Coronary artery (tissue), 2 donors: ENCODE data around the gene BACH2.

Experiments used
- DNase-seq: peaks from one replicate; pipeline ENCODE4 v3.0.0-alpha.2; 2017; ENCODE audit warnings: low spot score
- H3K27ac ChIP-seq, 2 donors: fragments of 200-600 bp; sonication (generic); one replicate each; pipeline ENCODE4 v1.5.1; 2016 to 2019
- H3K4me3 ChIP-seq: fragments of 200-600 bp; sonication (generic); 2 replicates; pipeline ENCODE4 v1.5.1; 2016; ENCODE audit warnings: mild to moderate bottlenecking, moderate library complexity
- TF ChIP-seq, protein P1 (sequence below): fragments of 200-600 bp; sonication (generic); IDR thresholded peaks from one replicate; pipeline ENCODE4 v1.5.1; 2019; ENCODE audit warnings: antibody characterized with exemption

Gene BACH2

DNA sequence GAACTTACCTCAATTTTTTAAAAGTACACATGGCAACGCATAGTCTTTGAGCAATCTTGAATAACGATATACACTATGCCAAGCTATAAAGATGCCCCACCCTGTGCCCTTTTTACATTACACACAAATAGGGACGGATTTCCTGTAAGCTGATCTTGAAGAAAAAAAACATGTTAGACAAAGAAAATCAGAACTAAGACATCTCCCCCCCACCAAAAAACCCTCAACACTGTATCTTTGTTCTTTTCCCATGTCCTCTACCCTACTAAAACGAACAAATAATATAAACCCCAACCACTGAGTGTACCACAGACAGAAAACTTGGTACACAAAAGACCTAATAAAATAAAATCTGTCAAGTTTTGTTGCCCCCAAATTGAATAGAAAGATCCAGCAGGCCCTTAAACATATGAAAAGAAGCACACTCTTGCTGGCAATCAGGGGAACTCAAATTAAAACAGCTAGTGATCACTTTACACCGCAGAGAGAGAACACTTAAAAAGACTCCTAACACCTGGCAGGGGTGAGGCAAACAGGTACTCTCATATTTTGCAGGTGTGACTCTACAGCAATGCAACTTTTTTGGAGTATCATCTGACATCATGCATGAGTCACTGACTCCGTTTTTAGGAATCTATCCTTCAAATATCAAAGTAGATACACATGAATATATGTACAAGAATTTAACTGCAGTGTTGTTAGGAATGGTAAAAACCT, 29.6 kb downstream of the BACH2 start:
- TF ChIP-seq, protein P1, sequence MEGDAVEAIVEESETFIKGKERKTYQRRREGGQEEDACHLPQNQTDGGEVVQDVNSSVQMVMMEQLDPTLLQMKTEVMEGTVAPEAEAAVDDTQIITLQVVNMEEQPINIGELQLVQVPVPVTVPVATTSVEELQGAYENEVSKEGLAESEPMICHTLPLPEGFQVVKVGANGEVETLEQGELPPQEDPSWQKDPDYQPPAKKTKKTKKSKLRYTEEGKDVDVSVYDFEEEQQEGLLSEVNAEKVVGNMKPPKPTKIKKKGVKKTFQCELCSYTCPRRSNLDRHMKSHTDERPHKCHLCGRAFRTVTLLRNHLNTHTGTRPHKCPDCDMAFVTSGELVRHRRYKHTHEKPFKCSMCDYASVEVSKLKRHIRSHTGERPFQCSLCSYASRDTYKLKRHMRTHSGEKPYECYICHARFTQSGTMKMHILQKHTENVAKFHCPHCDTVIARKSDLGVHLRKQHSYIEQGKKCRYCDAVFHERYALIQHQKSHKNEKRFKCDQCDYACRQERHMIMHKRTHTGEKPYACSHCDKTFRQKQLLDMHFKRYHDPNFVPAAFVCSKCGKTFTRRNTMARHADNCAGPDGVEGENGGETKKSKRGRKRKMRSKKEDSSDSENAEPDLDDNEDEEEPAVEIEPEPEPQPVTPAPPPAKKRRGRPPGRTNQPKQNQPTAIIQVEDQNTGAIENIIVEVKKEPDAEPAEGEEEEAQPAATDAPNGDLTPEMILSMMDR, result no peak
- DNase-seq, result no peak
- H3K4me3 ChIP-seq, result no peak overlapping the region
- no peak overlapping the region for H3K27ac ChIP-seq

DNA sequence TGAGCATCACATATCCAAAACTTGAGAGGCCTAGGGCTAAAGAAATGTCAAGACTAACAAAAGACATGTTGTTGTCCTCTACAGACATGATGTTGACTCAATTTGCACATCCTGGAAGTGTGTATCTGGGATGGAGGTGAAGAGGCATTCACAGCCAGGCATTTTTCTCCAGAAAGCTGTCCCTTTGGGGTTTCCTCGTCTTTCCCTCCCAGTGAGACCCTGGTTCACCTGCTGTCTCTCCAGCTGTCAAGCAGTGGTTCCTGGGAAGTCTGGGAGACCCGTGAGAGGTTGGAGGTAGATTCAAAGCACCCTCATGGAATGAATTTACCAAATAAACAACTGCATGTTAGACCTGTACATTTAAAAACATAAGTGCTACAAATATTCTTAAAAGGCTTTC, 32.1 kb downstream of the BACH2 start:
- no peak for DNase-seq
- TF ChIP-seq, protein P1, result no peak
- Histone ChIP-seq H3K4me3 (no peak overlapping the region), H3K27ac (no peak overlapping the region)

DNA sequence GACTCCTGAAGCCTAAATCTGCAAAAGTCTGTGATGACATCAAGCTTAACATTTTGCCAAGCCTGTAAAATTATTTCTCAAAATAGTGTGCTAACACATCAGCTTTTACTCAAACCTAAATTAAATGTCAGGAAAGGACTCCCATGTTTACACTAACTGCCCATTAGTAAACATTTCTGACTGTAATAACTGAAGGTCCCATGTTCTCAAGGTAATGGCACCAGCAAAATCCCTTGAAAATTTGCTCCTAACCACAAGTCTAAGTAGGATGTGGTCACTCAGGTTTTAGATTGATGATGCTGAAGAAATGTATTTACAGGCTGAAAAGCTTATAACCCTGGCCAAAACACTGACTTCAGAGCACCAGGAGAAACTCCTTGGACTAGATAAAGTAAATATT, 33.0 kb downstream of the BACH2 start:
- TF ChIP-seq, protein P1, result no peak

DNA sequence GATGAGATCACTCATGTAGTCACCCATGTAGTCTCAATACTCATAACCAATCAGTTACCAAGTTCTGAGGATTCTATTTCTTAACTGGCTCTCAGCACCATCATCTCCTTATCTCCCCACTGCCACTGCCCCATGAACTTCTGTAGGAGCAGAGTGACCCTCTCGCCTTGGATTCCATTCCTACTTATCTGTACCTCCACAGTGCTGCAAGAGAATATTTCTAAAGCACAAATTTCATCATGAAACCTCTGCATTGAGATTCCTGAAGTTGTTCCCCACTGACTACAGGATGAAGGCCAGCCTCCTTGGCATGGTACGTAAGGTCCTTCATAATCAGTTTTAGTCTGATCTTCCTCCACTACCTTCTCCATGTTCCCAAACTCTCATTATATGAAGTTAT, 34.8 kb downstream of the BACH2 start:
- TF ChIP-seq, protein P1, result no peak
- H3K27ac ChIP-seq, result no peak overlapping the region
- DNase-seq, result no peak
- H3K4me3 ChIP-seq, result no peak overlapping the region

More for the DNA sequence above, 33.0 kb downstream of the BACH2 start:
- H3K27ac ChIP-seq, result no peak overlapping the region
- no peak overlapping the region for H3K4me3 ChIP-seq
- DNase-seq, result no peak

DNA sequence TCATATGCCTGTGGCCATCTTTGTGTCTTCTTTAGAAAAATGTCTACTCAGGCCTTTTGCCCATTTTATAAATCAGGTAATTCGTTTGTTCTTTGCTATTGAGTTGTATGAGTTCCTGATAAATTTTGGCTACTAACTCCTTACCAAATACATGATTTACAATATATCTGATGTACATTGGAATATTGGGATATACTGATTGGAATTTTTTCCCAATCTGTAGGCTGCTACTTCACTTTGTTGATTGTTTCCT, 39.2 kb downstream of the BACH2 start:
- no peak for DNase-seq
- H3K27ac ChIP-seq, result no peak overlapping the region
- TF ChIP-seq, protein P1, result no peak
- H3K4me3 ChIP-seq, result no peak overlapping the region

DNA sequence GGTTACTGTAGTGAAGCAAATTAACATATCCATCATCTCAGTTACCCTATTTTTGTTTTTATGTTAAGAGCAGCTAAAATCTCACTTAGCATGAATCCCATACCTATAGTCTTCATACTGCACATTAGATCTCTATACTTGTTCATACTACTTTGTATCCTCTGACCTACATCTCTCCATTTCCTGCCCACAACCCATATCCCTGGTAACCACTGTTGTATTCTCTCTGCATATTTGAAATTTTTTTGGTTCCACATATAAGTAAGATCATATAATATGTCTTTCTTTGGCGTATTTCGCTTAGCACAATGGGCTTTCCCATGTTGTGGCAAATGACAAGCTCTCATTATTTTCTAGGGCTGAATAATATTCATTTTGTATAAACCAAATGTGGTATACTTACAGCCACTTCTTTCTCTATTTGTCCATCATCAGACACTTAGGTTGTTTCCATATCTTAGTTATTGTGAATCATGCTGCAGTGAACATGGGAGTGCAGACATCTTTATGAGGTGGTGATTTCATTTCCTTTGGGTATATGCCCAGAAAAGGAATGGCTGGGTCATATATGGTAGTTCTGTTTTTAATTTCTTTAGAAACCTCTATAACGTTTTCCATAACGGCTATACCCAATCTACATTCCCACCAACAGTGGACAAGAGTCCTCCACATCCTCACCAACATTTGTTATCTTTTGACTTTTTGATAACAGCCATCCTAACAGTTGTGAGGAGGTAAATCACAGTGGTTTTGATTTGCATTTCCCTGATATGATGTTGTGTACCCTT, 39.8 kb downstream of the BACH2 start:
- DNase-seq, result no peak
- Histone ChIP-seq H3K4me3 (no peak overlapping the region), H3K27ac (no peak overlapping the region)
- TF ChIP-seq, protein P1, result no peak

DNA sequence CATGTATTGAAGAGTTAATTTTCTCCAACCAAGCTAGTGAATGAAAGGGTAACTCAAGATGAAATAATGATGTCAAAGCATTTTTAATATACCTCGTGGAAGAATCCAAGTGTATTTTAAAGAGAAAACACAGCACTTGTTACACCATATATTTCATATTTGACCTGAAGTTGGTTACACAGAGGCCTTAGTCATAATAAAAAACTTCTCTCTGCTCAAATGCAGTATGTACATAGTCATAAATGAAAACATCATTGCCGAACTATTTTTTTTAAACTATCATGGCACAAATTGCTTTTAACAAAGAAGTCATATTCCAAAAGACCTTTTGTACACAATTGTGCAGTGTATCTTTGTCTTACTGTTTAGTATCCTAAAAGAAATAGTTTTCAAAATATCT, 43.0 kb downstream of the BACH2 start:
- Histone ChIP-seq H3K4me3 (no peak overlapping the region), H3K27ac (no peak overlapping the region)
- no peak for DNase-seq
- TF ChIP-seq, protein P1, result no peak
